ENCODE data around the gene CCDC127.

GRCh38 chr5:207599-207998 lies 10.4 kb downstream of the CCDC127 start:
- TF ChIP-seq CTCF (IDR thresholded peaks at IDR 0.05; ENCODE audit: low read depth, low read length, poor library complexity, severe bottlenecking) (no peak), EZH2phosphoT487 (IDR thresholded peaks at IDR 0.05; ENCODE audit: borderline replicate concordance, low read length) (no peak)

All from DOHH2 (cell line).